ENCODE measurements around the gene NYAP2. TPM values are rescaled to one million over a fixed set of nuclear protein-coding genes. Genes with fewer than 3 reads are reported as not detected.

The NYAP2 gene
- total and polyA plus RNA-seq, 10 of the 15 experiments (the other 5 are each of a cell fraction or from before 2014, with no cell fraction given) = 0.03 TPM; not detected in 9

Small RNA genes within 50 kb of the gene (small RNA-seq; reads per million reads assigned to genes)
- gene AC016717.1 = not detected

All from GM12878 (cell line).